HG03039 (cell line): ENCODE data around the gene TPMT.
"Not testable (repeated sequence)": the region's sequence is repeated elsewhere in the genome, so short reads cannot be mapped to it uniquely, and the experiment has no call there.

ENCODE experiments used
- ATAC-seq: cut with Tn5 transposase; IDR thresholded peaks from one replicate; pipeline ENCODE4 v1.9.1; 2021; ENCODE audit warnings: mild to moderate bottlenecking, moderate library complexity; ENCODE audit not compliant: unreplicated experiment

Gene TPMT

GRCh38 chr6:18155864-18156421 lies 1.1 kb upstream of the TPMT start:
- peak; percentile 27 for ATAC-seq

- peak; percentile 90 for ATAC-seq
Measured at GRCh38 chr6:18155150-18155863, 430 bp upstream of the TPMT start, which contains the start of gene KDM1B. TSS of gene KDM1B (plus strand) at chr6:18155422. CDS start at chr6:18159896, 4,474 bp downstream.

GRCh38 chr6:18153311-18153703 lies 1.6 kb downstream of the TPMT start:
- ATAC-seq, result no peak

- no peak for ATAC-seq
Measured at GRCh38 chr6:18151801-18152200, 3.1 kb downstream of the TPMT start.

- not testable (repeated sequence) for ATAC-seq
Measured at GRCh38 chr6:18151391-18151790, 3.5 kb downstream of the TPMT start.

- no peak for ATAC-seq
Measured at GRCh38 chr6:18148304-18149025, 6.4 kb downstream of the TPMT start.

GRCh38 chr6:18147616-18148015 lies 7.3 kb downstream of the TPMT start:
- no peak for ATAC-seq

GRCh38 chr6:18147160-18147559 lies 7.7 kb downstream of the TPMT start:
- no peak for ATAC-seq

GRCh38 chr6:18142591-18142861 lies 12.4 kb downstream of the TPMT start:
- ATAC-seq, result no peak

- no peak for ATAC-seq
Measured at GRCh38 chr6:18141805-18142590, 12.9 kb downstream of the TPMT start.

- no peak for ATAC-seq
Measured at GRCh38 chr6:18139935-18140621, 14.8 kb downstream of the TPMT start.

GRCh38 chr6:18138906-18139305 lies 16.0 kb downstream of the TPMT start:
- ATAC-seq, result no peak

- no peak for ATAC-seq
Measured at GRCh38 chr6:18136260-18136659, 18.6 kb downstream of the TPMT start.

GRCh38 chr6:18135171-18135570 lies 19.7 kb downstream of the TPMT start:
- no peak for ATAC-seq

GRCh38 chr6:18132346-18132745 lies 22.5 kb downstream of the TPMT start:
- no peak for ATAC-seq

- ATAC-seq, result no peak
Measured at GRCh38 chr6:18126121-18126520, 28.8 kb downstream of the TPMT start.

GRCh38 chr6:18122128-18123093 lies 32.5 kb downstream of the TPMT start, which contains the start of gene NHLRC1:
TSS of gene NHLRC1 (minus strand) at chr6:18122677. CDS start at chr6:18122606, 71 bp downstream.
- ATAC-seq, result peak; percentile 94

- no peak for ATAC-seq
Measured at GRCh38 chr6:18121580-18122127, 33.2 kb downstream of the TPMT start.

GRCh38 chr6:18119236-18119635 lies 35.6 kb downstream of the TPMT start:
- ATAC-seq, result no peak
